ENCODE data around the gene TANC1. TPM values are rescaled to one million over a fixed set of nuclear protein-coding genes. Genes with fewer than 3 reads are reported as not detected.
A peak's percentile ranks its signal among the peaks of the same experiment; 100 is the strongest.

The TANC1 gene
- total RNA-seq, 1 donor from 2014 or later = 36.9 TPM

DNA sequence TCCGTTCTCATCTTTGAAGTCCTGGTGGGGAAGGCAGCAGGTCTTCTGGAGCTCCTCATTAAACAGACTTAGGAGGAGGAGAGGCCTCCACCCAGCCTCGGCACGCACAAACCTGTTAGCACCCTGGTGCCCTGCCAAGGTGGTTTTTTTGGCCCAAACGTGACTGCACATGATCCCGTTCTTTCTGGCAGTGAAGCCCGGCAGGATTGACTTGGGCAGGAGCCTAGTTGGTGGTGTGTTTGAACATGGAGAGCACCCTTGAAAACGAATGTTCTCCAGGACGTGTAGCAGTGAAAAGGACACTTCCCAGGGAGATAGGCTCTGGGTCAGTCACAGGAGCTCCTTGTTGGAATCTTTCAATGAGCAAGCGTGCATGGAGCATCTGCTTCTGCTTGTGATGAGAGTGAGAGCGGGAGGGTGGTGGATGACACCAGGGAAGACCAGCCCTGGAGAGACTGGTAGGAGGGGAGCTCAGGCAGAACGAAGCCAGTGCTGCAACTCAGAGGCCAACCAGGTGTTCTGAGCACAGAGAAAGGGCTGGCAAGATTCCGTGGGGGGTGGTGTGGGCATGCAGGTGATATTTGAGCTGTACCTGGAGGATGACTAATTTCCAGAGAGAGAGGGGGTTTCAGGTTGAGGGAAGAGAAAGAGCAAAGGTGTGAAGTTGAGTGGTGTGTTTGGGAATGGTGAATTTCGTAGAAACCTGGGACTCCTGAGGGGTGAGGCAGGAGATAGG is 73.8 kb downstream of the TANC1 start:
- Mint-ChIP-seq H3K9me3 (ENCODE audit: unreplicated experiment) (no peaks in the 10 kb centered on the region), H3K36me3 (ENCODE audit: unreplicated experiment) (peaks cover 23% of the 10 kb centered on the region), H3K4me3 (ENCODE audit: unreplicated experiment) (no peak overlapping the region), H3K4me1 (ENCODE audit: unreplicated experiment) (peaks cover 36% of the 10 kb centered on the region), H3K27ac (ENCODE audit: unreplicated experiment) (no peak overlapping the region), H3K27me3 (ENCODE audit: unreplicated experiment) (no peaks in the 10 kb centered on the region)
- TF ChIP-seq, protein P1, sequence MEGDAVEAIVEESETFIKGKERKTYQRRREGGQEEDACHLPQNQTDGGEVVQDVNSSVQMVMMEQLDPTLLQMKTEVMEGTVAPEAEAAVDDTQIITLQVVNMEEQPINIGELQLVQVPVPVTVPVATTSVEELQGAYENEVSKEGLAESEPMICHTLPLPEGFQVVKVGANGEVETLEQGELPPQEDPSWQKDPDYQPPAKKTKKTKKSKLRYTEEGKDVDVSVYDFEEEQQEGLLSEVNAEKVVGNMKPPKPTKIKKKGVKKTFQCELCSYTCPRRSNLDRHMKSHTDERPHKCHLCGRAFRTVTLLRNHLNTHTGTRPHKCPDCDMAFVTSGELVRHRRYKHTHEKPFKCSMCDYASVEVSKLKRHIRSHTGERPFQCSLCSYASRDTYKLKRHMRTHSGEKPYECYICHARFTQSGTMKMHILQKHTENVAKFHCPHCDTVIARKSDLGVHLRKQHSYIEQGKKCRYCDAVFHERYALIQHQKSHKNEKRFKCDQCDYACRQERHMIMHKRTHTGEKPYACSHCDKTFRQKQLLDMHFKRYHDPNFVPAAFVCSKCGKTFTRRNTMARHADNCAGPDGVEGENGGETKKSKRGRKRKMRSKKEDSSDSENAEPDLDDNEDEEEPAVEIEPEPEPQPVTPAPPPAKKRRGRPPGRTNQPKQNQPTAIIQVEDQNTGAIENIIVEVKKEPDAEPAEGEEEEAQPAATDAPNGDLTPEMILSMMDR (IDR thresholded peaks at IDR 0.05) = no peak
- DNase-seq (ENCODE audit: extremely low spot score, unreplicated experiment) = no peak

DNA sequence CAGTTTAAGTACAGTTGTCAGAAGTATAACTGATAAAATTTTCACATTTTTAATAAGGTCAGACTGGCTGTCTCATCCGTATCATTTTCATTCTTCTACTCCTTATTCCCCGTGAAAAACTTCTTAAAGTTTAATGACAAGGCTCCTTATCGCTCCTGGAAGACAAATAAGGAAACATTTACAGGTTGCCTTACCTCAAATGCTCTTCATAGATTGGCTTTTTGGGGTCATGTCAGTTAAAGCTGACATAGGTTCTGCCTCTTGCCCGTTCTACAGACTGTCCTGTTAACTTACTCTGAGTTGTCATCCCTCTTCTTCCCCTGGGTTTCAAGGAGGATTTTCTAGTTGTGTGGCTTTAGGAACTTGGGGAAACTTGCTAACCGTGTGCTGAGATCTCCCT is 75.3 kb downstream of the TANC1 start:
- TF ChIP-seq, protein P1 (IDR thresholded peaks at IDR 0.05) = no peak
- Mint-ChIP-seq H3K27ac (ENCODE audit: unreplicated experiment) (no peak overlapping the region), H3K4me1 (ENCODE audit: unreplicated experiment) (peaks cover 44% of the 10 kb centered on the region), H3K36me3 (ENCODE audit: unreplicated experiment) (peaks cover 15% of the 10 kb centered on the region), H3K4me3 (ENCODE audit: unreplicated experiment) (no peak overlapping the region), H3K9me3 (ENCODE audit: unreplicated experiment) (no peaks in the 10 kb centered on the region), H3K27me3 (ENCODE audit: unreplicated experiment) (no peaks in the 10 kb centered on the region)
- no peak for DNase-seq (ENCODE audit: extremely low spot score, unreplicated experiment)

DNA sequence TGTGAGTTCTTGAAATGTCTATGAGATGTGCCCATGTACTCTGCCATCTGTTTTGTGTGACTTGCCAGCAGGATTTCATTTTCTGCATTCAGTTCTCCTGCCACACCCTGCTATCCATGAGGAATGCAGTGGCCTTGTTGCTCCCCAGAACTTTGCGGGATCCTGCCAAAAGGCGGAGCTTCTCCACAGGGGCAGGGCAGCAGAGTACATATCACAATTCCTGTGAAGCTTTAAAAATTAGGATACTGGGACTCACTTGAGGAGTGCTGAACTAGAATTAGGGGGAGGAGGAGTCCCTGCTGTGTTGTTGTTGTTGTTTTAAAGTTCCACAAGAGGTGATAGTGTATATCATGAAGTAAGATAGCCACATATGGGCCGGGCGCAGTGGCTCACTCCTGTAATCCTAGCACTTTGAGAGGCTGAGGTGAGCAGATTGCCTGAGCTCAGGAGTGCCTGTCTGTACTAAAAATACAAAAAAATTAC is 76.4 kb downstream of the TANC1 start:
- no peak for DNase-seq (ENCODE audit: extremely low spot score, unreplicated experiment)
- Mint-ChIP-seq H3K4me1 (ENCODE audit: unreplicated experiment) (peaks cover 49% of the 10 kb centered on the region), H3K27me3 (ENCODE audit: unreplicated experiment) (no peaks in the 10 kb centered on the region), H3K36me3 (ENCODE audit: unreplicated experiment) (peaks cover 24% of the 10 kb centered on the region), H3K9me3 (ENCODE audit: unreplicated experiment) (no peaks in the 10 kb centered on the region), H3K4me3 (ENCODE audit: unreplicated experiment) (no peak overlapping the region), H3K27ac (ENCODE audit: unreplicated experiment) (peak overlapping the region; percentile 39)
- TF ChIP-seq, protein P1 (IDR thresholded peaks at IDR 0.05) = no peak

DNA sequence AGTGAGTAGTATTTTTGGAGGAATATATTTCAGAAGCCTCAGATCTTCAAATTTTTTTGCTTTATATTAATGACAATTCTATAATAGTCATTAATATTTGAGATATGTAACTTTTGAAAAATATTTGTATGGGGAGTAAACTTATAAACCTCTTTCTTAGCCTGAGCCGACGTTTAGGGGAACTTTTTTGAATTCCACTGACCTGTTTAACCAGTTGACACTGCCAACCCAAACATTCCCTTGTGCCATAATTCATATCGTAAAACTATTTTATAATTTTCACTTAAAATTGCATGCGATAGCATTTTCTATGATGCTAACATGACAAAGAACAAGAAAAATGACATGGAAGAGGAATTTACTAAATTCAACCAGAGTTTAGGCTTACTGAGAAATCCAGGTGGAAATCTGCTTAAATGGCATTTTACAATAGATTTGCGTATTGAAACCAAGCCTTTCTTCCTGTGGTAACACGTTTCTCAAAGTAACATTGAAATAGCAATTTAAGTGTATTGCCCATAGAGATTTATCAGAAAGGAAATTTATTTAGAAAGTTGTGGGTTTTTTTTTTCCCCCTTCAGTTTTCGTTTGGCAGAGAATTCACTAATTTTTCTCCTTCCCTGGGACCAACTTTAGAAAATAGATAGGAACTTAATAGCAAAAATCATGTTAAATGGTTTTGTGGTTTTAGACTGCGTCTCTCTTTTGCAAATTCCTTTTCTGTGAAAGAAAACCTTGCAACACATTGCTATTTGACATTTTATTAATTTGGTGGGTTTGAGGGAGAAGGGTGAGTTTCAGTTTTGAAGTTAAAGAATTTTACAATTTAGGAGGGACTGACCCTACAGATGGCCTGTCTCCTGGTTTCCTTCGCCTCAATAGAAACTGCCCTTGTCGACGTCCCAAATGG is 77.4 kb downstream of the TANC1 start:
- TF ChIP-seq, protein P1 (IDR thresholded peaks at IDR 0.05) = no peak
- H3K27ac Mint-ChIP-seq (ENCODE audit: unreplicated experiment) = peak overlapping the region; percentile 39
- no peaks in the 10 kb centered on the region for H3K27me3 Mint-ChIP-seq (ENCODE audit: unreplicated experiment)
- H3K4me3 Mint-ChIP-seq (ENCODE audit: unreplicated experiment) = no peak overlapping the region
- H3K4me1 Mint-ChIP-seq (ENCODE audit: unreplicated experiment) = peaks cover 49% of the 10 kb centered on the region
- DNase-seq (ENCODE audit: extremely low spot score, unreplicated experiment) = no peak
- no peaks in the 10 kb centered on the region for H3K9me3 Mint-ChIP-seq (ENCODE audit: unreplicated experiment)
- H3K36me3 Mint-ChIP-seq (ENCODE audit: unreplicated experiment) = peaks cover 27% of the 10 kb centered on the region

DNA sequence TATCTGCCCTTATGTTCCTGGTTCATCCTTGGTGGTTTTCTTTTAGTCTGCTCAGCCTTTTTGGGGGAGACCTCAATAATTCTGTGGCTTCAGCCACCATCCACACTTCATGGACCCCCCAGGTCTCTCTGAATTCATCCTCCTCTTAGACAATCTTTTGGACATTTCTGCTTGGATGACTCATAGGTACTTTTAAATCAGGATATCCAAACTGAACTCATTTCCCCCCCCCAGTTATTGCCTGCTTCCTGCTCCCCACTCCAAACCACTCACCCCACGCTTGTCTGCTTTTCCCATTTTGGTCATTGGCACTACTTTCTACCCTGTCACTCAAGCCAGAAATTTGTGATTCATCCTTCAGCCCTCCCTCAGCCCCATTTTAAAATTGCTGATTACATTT is 78.5 kb downstream of the TANC1 start:
- TF ChIP-seq, protein P1 (IDR thresholded peaks at IDR 0.05) = no peak
- DNase-seq (ENCODE audit: extremely low spot score, unreplicated experiment) = no peak
- Mint-ChIP-seq H3K4me1 (ENCODE audit: unreplicated experiment) (peaks cover 51% of the 10 kb centered on the region), H3K36me3 (ENCODE audit: unreplicated experiment) (peaks cover 23% of the 10 kb centered on the region), H3K4me3 (ENCODE audit: unreplicated experiment) (no peak overlapping the region), H3K27ac (ENCODE audit: unreplicated experiment) (peak overlapping the region; percentile 36), H3K9me3 (ENCODE audit: unreplicated experiment) (no peaks in the 10 kb centered on the region), H3K27me3 (ENCODE audit: unreplicated experiment) (no peaks in the 10 kb centered on the region)
